HL-60 (cell line): ENCODE data around the gene FN3KRP.

Experiments
- POLR2AphosphoS5 ChIP-seq: IDR thresholded peaks from 2 replicates; pipeline ENCODE4 v1.6.1; 2012; ENCODE audit warnings: low read depth
- TF ChIP-seq, protein P1 (sequence below): IDR thresholded peaks from one replicate; pipeline ENCODE4 v1.5.1; 2011; ENCODE audit warnings: low read length, control low read depth, inconsistent platforms; ENCODE audit not compliant: insufficient read depth

DNA sequence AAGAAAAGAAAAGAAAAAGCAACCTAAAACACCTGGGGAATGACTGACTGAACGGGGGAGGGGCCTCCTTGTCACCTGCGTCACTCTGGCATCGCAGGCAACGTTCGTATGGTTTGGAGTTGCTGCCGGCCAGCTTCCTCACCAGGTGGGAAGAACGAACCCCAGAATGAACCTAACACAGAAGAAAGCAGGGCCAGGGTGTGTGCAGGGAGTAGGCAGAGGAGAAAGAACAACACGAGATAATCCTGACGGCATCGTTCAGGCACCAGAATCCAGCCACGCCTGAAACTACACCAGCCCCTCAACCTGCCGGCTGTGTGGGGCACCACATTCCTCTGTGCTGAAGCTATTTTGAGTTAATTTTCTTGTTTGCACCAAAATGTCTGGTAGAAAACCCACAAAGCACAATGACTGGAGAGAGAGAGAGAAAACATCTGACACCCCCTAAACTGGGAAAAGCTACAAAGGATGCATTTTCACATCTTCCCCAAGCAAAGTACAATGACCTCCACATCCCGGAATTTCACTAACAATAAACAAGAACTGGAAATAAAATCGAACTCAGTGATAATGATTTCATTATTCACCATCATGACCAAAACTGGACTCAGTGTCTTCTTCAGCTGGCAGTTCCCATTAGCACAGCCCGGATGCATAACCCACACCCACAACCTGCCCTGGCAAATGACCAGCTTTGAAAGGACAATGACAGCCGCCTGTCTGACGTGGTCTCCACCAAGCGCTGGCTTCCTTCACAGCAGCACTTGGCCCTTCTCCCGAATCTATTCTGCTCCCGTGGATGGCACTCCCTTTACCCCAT, 41.6 kb upstream of the FN3KRP start:
- TF ChIP-seq, protein P1, sequence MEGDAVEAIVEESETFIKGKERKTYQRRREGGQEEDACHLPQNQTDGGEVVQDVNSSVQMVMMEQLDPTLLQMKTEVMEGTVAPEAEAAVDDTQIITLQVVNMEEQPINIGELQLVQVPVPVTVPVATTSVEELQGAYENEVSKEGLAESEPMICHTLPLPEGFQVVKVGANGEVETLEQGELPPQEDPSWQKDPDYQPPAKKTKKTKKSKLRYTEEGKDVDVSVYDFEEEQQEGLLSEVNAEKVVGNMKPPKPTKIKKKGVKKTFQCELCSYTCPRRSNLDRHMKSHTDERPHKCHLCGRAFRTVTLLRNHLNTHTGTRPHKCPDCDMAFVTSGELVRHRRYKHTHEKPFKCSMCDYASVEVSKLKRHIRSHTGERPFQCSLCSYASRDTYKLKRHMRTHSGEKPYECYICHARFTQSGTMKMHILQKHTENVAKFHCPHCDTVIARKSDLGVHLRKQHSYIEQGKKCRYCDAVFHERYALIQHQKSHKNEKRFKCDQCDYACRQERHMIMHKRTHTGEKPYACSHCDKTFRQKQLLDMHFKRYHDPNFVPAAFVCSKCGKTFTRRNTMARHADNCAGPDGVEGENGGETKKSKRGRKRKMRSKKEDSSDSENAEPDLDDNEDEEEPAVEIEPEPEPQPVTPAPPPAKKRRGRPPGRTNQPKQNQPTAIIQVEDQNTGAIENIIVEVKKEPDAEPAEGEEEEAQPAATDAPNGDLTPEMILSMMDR = no peak
- no peak for TF ChIP-seq POLR2AphosphoS5
